Right atrium auricular region (tissue), 2 donors: ENCODE results near the gene AGAP1. TPM values are rescaled to one million over a fixed set of nuclear protein-coding genes. Genes with fewer than 3 reads are reported as not detected.

Experiments used
- DNase-seq: peaks from one replicate; pipeline ENCODE4 v3.0.0-alpha.2; 2019; ENCODE audit warnings: low spot score
- H3K27ac ChIP-seq, 2 donors: fragments of 200-600 bp; sonication (generic); 1 replicate in 1 of 2; 2 replicates in 1 of 2; pipeline ENCODE4 v1.5.1; 2016 to 2019
- H3K27me3 ChIP-seq, 2 donors: fragments of 200-600 bp; sonication (generic); one replicate each; pipeline versions ENCODE4 v1.5.1 to v1.6.0; 2017 to 2019
- H3K36me3 ChIP-seq: fragments of 200-600 bp; sonication (generic); one replicate; pipeline ENCODE4 v1.5.1; 2016
- H3K4me1 ChIP-seq, 2 donors: fragments of 200-600 bp; sonication (generic); one replicate each; pipeline versions ENCODE4 v1.5.1 to v1.6.0; 2017 to 2019
- H3K4me3 ChIP-seq, 2 donors: fragments of 200-600 bp; sonication (generic); 1 replicate in 1 of 2; 2 replicates in 1 of 2; pipeline ENCODE4 v1.5.1; 2017 to 2019; ENCODE audit warnings: mild to moderate bottlenecking in 1 of 2, moderate library complexity in 1 of 2
- H3K9me3 ChIP-seq, 2 donors: fragments of 200-600 bp; sonication (generic); one replicate each; pipeline ENCODE4 v1.5.1; 2019
- CTCF ChIP-seq, 2 donors: fragments of 200-600 bp; sonication (generic); IDR thresholded peaks; one replicate each; pipeline ENCODE4 v1.5.1; 2019; ENCODE audit warnings: antibody characterized with exemption in 2 of 2
- total RNA-seq, 2 donors: library from RNA; depleted of rRNA; stranded (reverse); fragments of >200 nt; gene quantifications; one replicate each; pipeline ENCODE4 v1.1.0, GENCODE V29; 2016

AGAP1 gene
- total RNA-seq, 2 donors from 2014 or later, result 11.6 to 17.2 TPM

GRCh38 chr2:235860111-235860510, 366.3 kb downstream of the AGAP1 start:
- DNase-seq, result no peak
- Histone ChIP-seq H3K27ac (peak overlapping the region; percentile 51 to 52), H3K4me3 (no peak overlapping the region), H3K4me1 (peaks cover 0 to 35% of the 10 kb centered on the region in 2 donors), H3K27me3 (no peaks in the 10 kb centered on the region), H3K36me3 (no peaks in the 10 kb centered on the region), H3K9me3 (no peaks in the 10 kb centered on the region)
- TF ChIP-seq CTCF (IDR thresholded peaks at IDR 0.05), result no peak

GRCh38 chr2:235860871-235861270, 367.0 kb downstream of the AGAP1 start:
- TF ChIP-seq CTCF (IDR thresholded peaks at IDR 0.05), result no peak
- H3K27ac ChIP-seq, result peak overlapping the region in 1 of 2 donors; percentile 24

GRCh38 chr2:235861383-235861782, 367.5 kb downstream of the AGAP1 start:
- no peak overlapping the region for H3K4me3 ChIP-seq
- TF ChIP-seq CTCF (IDR thresholded peaks at IDR 0.05), result no peak
- no peaks in the 10 kb centered on the region for H3K27me3 ChIP-seq
- no peaks in the 10 kb centered on the region for H3K36me3 ChIP-seq
- H3K27ac ChIP-seq, result peak overlapping the region in 1 of 2 donors; percentile 51
- DNase-seq, result no peak
- no peaks in the 10 kb centered on the region for H3K9me3 ChIP-seq
- H3K4me1 ChIP-seq, result peaks cover 0 to 35% of the 10 kb centered on the region in 2 donors

More at GRCh38 chr2:235860871-235861270, 367.0 kb downstream of the AGAP1 start:
- Histone ChIP-seq H3K27me3 (no peaks in the 10 kb centered on the region), H3K4me3 (no peak overlapping the region), H3K36me3 (no peaks in the 10 kb centered on the region), H3K4me1 (peaks cover 0 to 35% of the 10 kb centered on the region in 2 donors), H3K9me3 (no peaks in the 10 kb centered on the region)
- no peak for DNase-seq

- Histone ChIP-seq H3K36me3 (no peaks in the 10 kb centered on the region), H3K4me3 (no peak overlapping the region), H3K9me3 (no peaks in the 10 kb centered on the region), H3K27me3 (no peaks in the 10 kb centered on the region), H3K27ac (no peak overlapping the region), H3K4me1 (peaks cover 0 to 45% of the 10 kb centered on the region in 2 donors)
- no peak for TF ChIP-seq CTCF (IDR thresholded peaks at IDR 0.05)
- no peak for DNase-seq
Measured at GRCh38 chr2:235863414-235863813, 369.6 kb downstream of the AGAP1 start.

- no peaks in the 10 kb centered on the region for H3K27me3 ChIP-seq
- H3K4me1 ChIP-seq, result peaks cover 0 to 48% of the 10 kb centered on the region in 2 donors
- H3K36me3 ChIP-seq, result no peaks in the 10 kb centered on the region
- TF ChIP-seq CTCF (IDR thresholded peaks at IDR 0.05), result no peak
- no peak overlapping the region for H3K27ac ChIP-seq
- no peaks in the 10 kb centered on the region for H3K9me3 ChIP-seq
- H3K4me3 ChIP-seq, result no peak overlapping the region
- DNase-seq, result no peak
Measured at GRCh38 chr2:235864302-235864701, 370.5 kb downstream of the AGAP1 start.
